SKM-1 (cell line): ENCODE results near the gene PITX2.

Experiments used
- DNase-seq: peaks from one replicate; lab custom pipeline; 2025; ENCODE audit not compliant: unreplicated experiment; lab: John Stamatoyannopoulos, UW

Gene PITX2

DNA sequence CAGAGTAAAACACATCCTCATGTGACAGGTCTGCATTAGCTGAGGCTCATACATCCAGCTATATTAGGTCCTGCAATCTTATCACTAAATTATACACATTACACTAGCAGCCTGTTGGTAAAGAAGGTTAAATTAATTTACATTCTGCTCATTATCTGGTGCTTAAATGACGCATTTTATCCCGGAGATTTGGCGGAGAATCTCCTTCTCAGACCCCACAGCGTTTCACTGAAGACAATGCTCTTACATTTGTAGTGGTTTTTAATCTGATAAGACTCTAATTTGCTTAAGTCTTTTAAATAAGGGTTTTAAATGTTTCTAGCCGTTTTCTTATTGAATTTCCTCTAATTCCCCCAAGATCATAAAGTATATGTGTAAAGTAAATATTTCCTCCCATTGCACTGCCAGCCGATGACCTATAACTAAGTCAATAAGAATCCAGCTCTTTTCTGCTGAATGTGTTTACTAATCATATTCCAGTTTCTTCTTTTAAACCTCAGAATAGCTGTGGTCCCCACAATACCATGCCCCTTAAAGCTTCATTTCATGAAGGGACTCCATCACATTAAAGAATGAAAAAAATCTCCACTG lies 2.1 kb upstream of the PITX2 start:
- no peak for DNase-seq

DNA sequence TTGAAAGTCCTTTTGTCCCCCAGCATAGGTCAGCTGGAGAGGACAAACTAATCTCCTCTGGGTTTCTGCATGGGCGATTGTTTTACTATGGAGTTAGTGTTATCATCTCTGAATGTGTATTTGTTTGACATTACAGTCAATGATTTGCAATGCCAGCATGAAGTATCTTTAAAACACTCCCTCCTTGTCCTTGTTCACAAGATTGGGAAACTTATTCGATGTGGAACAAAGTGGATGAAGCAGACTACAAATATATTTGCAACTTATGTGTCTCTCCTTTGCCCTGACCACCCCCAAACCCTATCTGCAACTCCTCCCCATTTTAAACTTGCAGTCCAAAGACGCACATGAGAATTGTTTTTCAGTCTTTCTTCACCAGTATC lies 1.5 kb upstream of the PITX2 start:
- DNase-seq: no peak

DNA sequence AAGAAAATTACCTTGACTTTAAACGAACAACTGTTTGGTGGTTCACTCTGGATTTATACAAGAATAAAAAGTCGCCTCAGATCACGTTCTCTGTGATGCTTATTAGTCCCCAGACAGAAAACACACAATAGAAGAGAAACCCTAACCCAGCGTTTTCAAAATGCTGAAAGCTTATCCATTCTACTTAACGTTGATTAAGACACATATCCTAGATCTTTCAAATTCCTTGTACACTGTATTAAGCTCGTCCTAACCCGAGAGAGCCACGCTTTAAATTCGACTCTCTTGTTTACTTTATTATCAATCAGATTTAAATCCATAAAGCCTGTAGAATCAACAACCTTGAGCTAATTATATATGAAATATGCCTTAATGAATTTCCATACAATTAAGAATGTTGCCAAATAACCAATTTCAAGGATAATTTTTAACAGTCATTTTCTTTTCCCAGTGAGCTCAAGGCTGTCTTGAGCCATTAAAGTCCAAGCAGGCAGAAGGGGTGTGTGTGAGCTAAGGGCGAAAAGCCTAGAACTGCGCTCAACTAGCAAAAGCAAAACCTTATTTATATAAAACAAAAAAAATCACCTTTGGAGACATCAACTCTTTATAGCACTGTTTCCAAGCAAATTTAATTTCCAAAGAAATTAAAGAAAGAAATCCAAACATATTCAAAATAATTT lies 981 bp upstream of the PITX2 start:
- no peak for DNase-seq

DNA sequence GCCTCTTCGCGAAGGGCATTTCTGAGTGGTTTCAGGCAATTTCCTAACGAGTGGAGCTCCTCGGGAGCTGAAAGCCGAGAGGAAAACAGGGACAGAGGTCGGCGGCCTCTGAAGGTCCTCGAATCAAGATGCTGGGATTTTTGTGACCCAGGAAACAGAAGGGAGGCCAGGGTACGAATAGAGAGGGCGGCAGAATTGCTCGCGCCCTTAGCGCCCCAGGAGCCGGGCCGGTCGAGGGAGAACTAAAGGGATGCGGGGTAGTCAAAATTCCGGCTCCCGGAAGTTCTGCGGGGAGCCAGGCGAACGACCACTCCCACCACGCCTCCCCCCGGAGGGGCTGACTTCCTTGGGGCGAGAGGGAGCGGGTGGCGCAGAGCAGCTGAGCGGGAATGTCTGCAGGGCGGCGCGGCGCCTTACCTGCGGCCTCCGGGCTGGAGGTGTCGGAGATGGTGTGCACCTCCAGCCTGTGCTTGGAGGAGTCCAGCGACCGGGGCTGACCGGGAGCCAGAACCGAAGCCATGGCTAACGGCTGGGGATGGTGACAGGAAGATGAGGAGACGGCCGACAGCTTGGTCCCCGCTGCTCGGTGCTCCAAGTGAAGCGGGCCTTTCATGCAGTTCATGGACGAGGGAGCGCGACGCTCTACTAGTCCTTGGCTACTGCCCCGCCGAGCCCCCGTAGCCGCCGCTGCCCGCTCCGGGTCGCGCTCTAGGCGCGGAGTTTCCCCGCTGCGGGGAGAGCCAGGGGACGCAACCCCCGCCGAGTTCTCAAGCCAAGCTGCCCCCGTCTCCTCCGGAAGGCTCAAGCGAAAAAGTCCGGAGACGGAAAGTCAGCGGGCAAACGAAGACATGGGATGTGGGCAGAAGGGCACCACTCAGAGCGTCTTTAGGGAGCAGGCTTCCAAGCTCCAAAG lies 782 bp downstream of the PITX2 start:
- DNase-seq: no peak

DNA sequence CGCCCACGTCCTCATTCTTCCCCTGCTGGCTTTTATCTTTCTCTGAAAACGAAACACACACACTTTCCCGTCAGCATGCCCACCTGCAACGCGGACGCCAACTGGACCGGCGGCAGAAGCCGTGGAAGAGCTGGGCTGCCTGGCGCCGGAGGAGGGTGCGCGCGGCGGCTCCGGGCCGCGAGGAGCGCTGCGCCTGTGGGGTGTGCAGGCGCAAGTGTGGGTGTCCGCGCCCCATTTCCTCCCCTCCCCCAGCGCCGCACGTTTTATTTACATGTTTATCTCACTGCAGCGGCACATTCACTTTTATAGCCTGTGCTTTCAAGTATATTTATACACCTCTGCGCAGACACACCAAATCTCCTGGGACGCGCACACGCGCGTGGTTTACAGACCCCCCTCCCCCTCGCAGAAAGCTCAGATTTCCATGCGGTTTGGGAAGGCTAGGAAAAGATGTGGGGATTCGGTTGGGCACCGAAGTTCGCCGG lies 1.5 kb downstream of the PITX2 start:
- DNase-seq: no peak

DNA sequence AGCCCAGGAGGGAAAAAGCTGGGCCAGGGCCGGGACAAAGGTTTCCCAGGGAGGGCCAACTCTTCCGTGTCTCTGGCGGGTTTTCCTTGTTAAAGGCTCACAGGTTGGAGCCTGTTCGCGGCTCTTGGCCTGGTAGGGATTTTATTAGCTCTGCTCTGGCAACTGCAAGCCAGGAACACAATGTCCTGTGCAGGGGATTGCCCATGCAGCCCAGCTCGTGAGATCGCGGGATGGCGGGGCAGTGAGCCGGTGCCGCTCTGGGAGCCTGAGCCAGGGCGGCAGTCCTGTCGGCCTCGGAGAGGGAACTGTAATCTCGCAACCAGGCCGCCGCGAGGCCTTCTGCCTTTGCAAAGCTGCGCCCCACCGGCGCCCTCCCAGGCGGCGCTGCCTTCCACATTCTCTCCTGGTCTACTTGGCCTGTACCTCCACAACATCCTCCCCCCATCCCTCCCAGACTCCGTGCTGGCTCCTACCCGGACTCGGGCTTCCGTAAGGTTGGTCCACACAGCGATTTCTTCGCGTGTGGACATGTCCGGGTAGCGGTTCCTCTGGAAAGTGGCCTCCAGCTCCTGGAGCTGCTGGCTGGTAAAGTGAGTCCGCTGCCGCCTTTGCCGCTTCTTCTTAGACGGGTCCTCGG lies 2.1 kb downstream of the PITX2 start:
- no peak for DNase-seq

DNA sequence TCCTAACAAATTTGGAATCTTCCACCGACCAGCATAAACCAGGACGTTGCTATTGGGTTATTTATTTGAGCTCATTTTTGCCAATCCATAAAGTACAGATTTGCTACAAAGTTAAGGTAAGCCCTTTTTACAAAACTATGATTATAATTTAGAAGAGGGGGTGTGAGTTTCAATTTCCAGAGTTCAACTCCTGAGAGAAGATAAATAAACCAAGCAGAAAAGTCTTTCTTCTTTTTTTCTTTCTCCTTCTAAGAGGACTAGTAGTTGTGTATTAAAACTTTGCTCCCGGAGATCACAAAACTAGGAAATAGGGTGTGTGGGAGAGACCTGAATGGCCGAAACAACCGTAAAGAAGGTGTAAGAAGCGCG lies 2.6 kb downstream of the PITX2 start:
- DNase-seq: no peak

DNA sequence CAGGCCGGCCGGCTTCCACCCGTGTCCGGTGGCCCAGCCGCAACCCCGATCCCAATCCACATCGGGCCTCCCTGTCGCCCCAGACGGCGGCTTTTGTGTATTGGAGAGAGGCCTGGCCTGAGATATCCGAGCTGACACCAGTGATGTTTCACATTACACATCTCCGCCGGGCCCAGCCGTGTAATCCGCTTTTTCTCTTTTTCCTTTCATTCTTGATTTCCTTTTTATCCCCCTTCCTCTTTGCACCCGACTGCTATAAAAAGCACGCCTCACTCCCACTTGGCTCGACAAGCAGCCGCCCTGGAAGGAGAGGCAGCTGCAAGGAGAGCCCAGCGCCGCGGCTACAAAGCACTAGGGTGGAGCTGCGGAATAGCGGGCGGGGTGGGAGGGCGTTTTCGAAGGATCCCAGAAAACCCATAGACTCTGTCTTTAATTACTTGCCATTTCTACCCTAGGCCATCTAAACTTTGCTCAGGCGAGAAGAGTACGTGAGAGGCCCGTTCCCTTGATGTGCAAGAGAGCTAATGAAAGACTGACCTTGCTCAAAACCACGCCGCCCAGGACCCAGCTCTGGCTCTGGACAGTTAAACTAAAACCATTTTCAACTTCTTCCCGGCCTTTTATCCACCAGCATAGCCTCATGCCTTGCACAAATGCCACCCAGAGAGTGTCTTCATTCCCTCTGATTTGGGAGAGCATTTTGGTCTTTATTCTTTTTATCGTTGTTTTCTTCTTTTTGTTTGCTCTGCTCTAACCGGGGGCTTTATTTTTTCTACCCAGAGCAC lies 3.2 kb downstream of the PITX2 start:
- DNase-seq: no peak

DNA sequence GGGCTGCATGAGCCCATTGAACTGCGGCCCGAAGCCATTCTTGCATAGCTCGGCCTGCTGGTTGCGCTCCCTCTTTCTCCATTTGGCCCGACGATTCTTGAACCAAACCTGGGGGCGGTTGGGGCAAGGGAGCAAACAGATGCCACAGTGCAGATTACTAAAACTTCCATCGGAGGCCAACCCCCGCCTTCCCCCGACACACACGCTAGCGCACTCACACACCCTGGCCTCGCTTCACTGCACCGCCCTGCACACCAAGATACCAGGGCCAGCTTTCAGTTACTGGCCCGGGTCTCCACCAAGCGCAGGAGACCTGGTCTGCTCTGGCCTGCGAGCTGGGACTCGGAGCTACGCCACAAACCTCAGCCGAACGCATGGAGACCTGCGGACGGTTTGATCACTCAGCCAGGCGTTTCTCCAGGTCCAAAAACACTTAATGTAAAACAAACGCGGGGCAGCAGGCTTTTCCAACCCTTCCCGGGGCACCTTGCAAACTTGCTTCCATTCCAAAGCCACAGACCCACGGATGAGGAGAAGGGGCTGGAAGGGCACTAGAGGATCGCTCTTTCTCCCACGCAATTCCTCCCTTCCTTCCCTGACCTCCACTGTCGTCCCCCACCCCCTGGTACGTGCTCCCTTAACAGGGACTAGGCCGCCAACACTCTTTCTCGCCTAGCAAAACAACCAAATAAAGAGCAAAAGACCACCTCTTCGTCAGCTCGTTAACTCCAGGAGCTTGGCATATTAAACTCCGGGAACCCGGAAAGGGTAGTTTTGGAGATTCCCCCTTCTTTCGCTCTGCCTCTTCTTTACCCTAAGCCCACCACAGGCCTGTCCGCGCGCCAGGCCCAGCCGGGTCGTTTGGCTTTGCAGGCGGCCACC lies 4.1 kb downstream of the PITX2 start:
- DNase-seq: no peak

DNA sequence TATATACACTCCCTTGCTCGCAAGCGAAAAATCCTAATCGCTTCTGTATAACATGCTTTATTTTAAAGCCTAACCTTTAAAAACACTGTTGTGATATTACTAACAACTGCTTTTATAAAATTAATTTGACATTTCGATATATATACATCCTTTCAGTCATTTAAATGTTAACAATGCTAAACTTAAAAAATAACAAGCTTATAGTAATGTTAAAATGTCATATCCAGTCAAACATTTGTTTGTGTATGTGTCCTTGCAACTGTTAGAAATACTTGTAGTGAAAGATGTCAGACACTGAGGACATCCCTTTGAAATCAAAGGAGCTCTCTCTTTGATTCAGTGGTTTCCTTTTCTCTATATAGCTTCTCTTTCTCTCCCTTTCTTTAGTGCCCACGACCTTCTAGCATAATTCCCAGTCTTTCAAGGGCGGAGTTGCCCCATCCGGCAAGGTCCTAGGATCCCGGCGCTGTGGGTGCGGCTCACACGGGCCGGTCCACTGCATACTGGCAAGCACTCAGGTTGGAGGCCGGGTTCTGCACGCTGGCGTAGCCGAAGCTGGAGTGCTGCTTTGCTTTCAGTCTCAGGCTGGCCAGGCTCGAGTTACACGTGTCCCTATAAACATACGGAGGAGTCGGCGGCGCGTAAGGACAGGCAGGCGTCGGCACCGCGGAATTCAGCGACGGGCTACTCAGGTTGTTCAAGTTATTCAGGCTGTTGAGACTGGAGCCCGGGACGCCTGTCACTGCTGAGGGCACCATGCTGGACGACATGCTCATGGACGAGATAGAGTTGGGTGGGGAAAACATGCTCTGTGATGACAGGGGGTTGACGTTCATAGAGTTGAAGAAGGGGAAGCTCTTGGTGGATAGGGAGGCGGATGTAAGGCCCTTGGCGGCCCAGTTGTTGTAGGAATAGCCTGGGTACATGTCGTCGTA lies 5.0 kb downstream of the PITX2 start:
- no peak for DNase-seq

DNA sequence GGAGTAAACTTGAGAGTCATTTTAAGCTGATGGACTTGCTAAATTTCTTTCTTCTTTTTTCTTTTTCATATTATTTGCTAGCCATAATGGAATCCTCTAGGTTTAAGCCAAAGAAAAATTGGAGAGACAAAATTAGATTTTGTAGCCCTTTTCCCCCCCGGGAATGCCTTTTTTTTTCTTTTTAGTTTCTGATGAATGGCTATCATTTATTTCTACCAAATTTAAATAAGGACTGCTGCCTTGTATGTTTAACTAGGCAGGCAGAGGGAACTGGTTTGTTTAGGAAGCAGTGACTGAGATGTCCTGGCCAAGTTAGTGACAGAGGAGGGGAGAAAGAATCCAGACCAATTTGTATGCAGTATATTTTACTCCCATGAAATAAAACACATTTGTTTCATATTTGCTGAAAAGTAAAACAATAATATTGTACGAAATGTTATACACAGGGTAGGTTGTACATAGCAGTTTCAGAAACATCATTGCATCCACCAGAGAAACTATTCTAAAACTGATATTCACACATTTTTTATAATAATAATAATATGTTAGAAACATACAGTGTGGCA lies 5.7 kb downstream of the PITX2 start:
- DNase-seq: no peak

DNA sequence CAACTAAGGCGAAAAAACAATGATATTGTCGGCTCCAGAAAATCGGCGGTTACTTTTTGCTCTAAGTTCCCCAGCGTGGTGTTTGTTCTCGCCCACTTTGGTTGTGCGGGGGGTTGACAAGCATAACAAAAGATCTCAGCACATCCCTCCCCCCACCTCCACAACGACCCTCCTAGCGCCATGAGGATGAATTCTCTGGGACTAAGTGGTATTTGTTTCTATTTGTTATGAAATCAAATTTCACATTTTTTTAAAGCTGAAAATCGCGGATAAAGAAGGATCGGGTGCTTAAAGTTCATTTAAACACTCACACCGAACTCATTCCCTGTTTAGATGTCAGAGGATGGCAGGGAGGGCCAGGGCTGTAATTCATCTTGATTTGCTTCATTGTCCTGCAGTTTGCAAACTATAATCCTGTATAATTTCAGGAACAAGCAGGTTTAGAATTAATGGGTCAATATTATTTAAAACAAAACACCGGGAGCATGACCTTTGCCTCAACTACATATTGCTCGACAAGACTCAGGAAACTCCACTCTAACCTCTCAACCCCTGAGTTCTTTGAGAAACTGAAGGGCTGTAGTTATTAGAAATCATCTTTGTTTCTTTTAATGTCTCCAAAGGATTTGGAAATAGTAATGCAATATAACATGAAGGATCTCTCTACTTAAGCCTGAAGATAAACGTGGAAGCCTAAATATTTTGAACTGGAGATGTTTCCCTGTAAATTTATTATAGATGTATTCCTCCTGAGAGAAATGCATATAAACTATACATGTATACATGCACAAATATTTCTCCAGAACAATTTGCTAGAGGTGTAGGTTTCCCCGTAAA lies 6.4 kb downstream of the PITX2 start:
- DNase-seq: no peak

DNA sequence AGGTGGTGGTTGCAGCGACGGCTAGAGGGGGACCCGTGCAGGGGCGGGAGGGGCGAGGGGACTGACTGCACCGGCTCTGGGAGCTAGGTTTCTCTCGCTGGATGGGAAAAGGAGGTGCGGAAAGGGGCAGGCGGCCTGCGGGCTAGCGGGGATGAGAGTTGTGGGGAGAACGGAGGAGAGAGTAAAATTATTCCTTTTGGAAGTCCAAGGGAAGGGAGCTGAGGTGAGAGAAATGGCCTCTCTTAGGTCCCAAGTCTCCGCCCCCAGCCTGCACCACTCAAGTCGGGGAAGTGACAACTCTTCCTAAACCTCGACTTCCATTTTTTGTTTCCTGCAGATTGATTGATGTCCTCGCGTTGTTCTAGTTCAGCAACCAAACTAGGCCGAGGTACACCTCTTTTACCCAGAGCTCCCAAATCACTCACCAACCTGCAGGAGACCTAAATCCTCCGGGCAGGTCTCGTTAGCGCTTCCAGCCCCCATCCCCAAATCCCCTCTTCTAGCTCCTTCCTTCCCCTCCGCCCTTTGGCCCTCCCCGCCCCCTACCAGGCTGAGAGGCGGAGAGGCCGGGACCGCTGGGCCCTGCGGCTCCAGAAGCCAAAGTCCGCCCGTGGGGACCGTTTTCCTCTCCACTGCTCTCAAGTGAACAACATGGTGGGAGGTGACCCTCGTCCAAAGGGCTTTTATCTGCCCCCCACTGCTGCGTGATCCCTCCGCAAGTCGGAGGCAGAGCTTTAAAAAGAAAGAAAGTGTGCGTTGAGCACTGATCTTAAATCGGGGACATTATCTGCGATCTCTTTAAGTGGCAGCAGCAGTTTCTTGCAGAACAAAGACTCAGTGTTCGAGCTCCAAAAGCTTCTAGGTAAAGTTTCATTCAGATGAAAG lies 7.3 kb downstream of the PITX2 start:
- no peak for DNase-seq

DNA sequence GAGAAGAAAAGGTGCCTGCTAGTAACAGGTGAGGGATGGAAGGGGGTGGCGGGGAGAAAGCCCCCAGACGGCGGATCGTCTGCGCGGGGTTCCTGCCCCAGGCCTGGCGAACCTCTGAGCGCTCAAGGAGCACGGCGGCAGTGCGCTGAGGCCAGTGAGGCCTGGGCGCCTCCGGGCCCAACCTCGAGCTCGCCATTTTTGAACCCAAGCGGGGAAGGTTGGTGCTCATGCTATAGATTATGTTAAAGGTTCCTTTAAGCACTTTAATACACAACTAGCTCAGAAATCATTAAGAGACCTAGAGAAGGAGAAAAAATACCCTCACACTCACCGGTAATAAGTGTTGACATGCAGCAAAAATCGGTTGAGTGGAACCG lies 7.9 kb downstream of the PITX2 start:
- no peak for DNase-seq

DNA sequence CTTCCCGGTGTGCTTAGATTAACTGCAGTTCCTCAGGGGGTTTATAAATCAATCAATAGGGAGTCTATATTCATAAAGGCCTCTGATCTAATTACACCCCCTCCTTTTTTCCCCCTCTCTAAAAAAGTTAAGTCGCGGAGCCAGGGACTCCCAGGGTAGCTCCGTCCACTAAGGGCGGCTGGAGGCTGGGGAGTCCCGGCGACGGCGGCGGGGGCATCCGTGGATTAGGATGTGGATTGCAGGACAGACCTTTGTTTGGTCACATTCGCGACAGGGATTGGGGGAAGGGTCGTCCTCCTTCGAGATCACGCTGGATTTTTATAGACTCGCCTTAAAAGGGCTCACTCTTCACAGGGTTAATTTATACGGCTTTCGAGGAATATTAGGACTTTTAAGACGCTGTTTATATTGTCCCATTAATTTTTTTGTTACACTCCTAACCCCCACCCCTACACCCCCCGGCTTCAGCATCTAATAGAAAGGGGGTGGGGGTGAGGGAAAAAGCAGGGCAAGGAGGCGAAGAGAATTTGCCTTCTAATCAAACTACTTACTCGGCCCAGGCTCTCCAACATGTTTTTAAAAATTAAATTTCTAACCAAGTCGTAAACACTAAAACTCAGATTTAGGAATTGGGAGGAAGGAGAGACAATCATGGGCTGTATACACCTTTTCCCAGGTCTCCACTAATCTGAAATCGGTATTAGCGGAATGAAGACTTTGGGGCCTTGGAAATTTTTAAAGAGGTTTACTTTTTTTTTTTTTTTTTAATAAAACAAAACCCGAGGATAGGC lies 8.5 kb downstream of the PITX2 start:
- DNase-seq: no peak

DNA sequence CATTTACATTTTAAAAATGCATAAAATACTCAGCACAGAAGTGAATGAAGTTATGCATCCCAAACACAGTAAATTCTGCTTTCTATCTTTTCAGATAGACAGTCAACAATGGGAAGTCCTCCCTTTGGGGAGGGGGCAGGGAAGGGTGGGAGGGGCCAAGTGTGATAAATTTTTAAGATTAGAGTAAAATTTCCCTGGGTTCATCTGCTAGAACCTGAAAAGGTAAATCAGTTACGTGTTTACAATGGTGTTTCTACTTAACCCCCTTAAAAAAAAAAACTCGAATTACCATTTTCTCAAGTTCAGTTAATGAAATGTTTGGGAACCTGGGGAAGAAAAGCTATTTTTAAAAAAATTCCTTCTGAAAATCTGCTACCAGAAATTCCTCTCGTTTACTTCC lies 9.1 kb downstream of the PITX2 start:
- DNase-seq: no peak
